B cell (primary cell): ENCODE measurements around the gene CCDC178. TPM values are rescaled to one million over a fixed set of nuclear protein-coding genes. Genes with fewer than 3 reads are reported as not detected.

Experiments used
- ATAC-seq: fragments of 200-7000 bp; cut with Tn5 transposase; one replicate; pipeline ENCODE4 v1.10.0; 2021; ENCODE audit warnings: low read depth, mild to moderate bottlenecking, moderate number of reproducible peaks, moderate library complexity
- CTCF ChIA-PET: fragments of 350-600 bp; sonication (Branson Sonifier 250); formaldehyde crosslinking; loops from one replicate; lab custom pipeline; 2021; ENCODE audit warnings: antibody characterized with exemption, inconsistent platforms; lab: Charles Lee
- POLR2A ChIA-PET: fragments of 350-600 bp; sonication (Branson Sonifier 250); formaldehyde crosslinking; loops from one replicate; lab custom pipeline; 2021; ENCODE audit warnings: antibody characterized with exemption; lab: Charles Lee
- DNase-seq: peaks from one replicate; pipeline ENCODE4 v3.0.0; 2013
- H2AFZ ChIP-seq: 2 replicates; pipeline ENCODE4 v1.6.1; 2012; ENCODE audit warnings: mild to moderate bottlenecking, low read depth, low read length; ENCODE audit not compliant: insufficient read depth, poor library complexity, severe bottlenecking
- H3K27ac ChIP-seq, 2 donors: 1 replicate in 1 of 2; 2 replicates in 1 of 2; pipeline ENCODE4 v1.5.1; 2012 to 2013; ENCODE audit warnings: low read length in 2 of 2, mild to moderate bottlenecking in 2 of 2, moderate library complexity in 1 of 2
- H3K27me3 ChIP-seq, 4 experiments: fragments of 200-600 bp in 1 of 4; sonication (generic) in 1 of 4; replicated peaks in 1 of 4; 1 replicate in 2 of 4; 2 replicates in 2 of 4; pipeline versions ENCODE4 v1.6.1 to v1.7.0; 2013 to 2016; ENCODE audit warnings: low read length in 3 of 4, mild to moderate bottlenecking in 2 of 4, mixed read lengths in 1 of 4, moderate library complexity in 1 of 4; ENCODE audit not compliant: insufficient read depth in 4 of 4, control insufficient read depth in 3 of 4; ENCODE audit errors: control extremely low read depth in 1 of 4
- H3K36me3 ChIP-seq, 2 experiments: replicated peaks in 1 of 2; 1 replicate in 1 of 2; 2 replicates in 1 of 2; pipeline versions ENCODE4 v1.6.1 to v1.7.1; 2013; ENCODE audit warnings: low read length in 1 of 2; ENCODE audit not compliant: insufficient read depth in 2 of 2, control insufficient read depth in 1 of 2; ENCODE audit errors: control extremely low read depth in 1 of 2, extremely low read depth in 1 of 2
- H3K4me1 ChIP-seq, 2 donors: fragments of 200-600 bp in 1 of 2; sonication (generic) in 1 of 2; 1 replicate in 1 of 2; 2 replicates in 1 of 2; pipeline versions ENCODE4 v1.5.1 to v1.6.1; 2013 to 2017; ENCODE audit warnings: low read length in 2 of 2; ENCODE audit not compliant: control insufficient read depth in 2 of 2, insufficient read depth in 2 of 2
- H3K4me2 ChIP-seq: replicated peaks from 2 replicates; pipeline ENCODE3; 2012; ENCODE audit warnings: mild to moderate bottlenecking, low read depth, low read length; ENCODE audit not compliant: poor library complexity, severe bottlenecking
- H3K4me3 ChIP-seq, 5 experiments: fragments of 200-600 bp in 1 of 5; sonication (generic) in 1 of 5; 1 replicate in 3 of 5; 2 replicates in 2 of 5; pipeline versions ENCODE4 v1.5.1 to v1.7.0; 2011 to 2016; ENCODE audit warnings: low read length in 4 of 5, mild to moderate bottlenecking in 4 of 5, low read depth in 2 of 5, control low read depth in 1 of 5, moderate library complexity in 1 of 5; ENCODE audit not compliant: insufficient read depth in 1 of 5; ENCODE audit errors: control extremely low read depth in 1 of 5, extremely low read depth in 1 of 5
- H3K79me2 ChIP-seq: fragments of 200-600 bp; sonication (generic); one replicate; pipeline ENCODE4 v1.6.0; 2016; ENCODE audit warnings: low read length; ENCODE audit not compliant: control insufficient read depth, insufficient read depth
- H3K9ac ChIP-seq: fragments of 200-600 bp; sonication (generic); 2 replicates; pipeline ENCODE4 v1.6.1; 2017; ENCODE audit warnings: mild to moderate bottlenecking, low read length, moderate library complexity
- H3K9me3 ChIP-seq, 3 donors: one replicate each; pipeline versions ENCODE4 v1.6.1 to v1.7.1; 2013; ENCODE audit warnings: low read length in 2 of 3; ENCODE audit not compliant: control insufficient read depth in 2 of 3, insufficient read depth in 1 of 3; ENCODE audit errors: control extremely low read depth in 1 of 3
- H4K20me1 ChIP-seq: 2 replicates; pipeline ENCODE4 v1.6.0; 2012; ENCODE audit warnings: mild to moderate bottlenecking, low read length; ENCODE audit not compliant: insufficient read depth, control insufficient read depth, poor library complexity, severe bottlenecking
- H3K27ac Mint-ChIP-seq: one replicate; pipeline ENCODE4 v1.8.0; 2021; ENCODE audit warnings: mixed read lengths
- H3K27me3 Mint-ChIP-seq: one replicate; pipeline ENCODE4 v1.8.0; 2021; ENCODE audit warnings: mixed read lengths
- H3K4me1 Mint-ChIP-seq: one replicate; pipeline ENCODE4 v1.8.0; 2021; ENCODE audit warnings: mixed read lengths
- H3K4me3 Mint-ChIP-seq: one replicate; pipeline ENCODE4 v1.8.0; 2021; ENCODE audit warnings: mixed read lengths
- H3K9me3 Mint-ChIP-seq: one replicate; pipeline ENCODE4 v1.8.0; 2022; ENCODE audit warnings: mixed read lengths; ENCODE audit not compliant: insufficient read depth
- CTCF ChIP-seq: fragments of 200-600 bp; IDR thresholded peaks from one replicate; pipeline ENCODE4 v1.8.0; 2022; ENCODE audit warnings: antibody characterized with exemption, mild to moderate bottlenecking
- EZH2 ChIP-seq: IDR thresholded peaks from 2 replicates; pipeline ENCODE4 v1.6.1; 2012; ENCODE audit warnings: borderline replicate concordance, low read depth, mild to moderate bottlenecking, moderate library complexity, low read length; ENCODE audit not compliant: insufficient read depth, poor library complexity, severe bottlenecking
- WGBS: methylation state at CpG from one replicate; pipeline ENCODE4 v1.1.5; 2013; ENCODE audit warnings: missing lambda C conversion rate; ENCODE audit not compliant: insufficient coverage; 5-methylcytosine and 5-hydroxymethylcytosine counted together
- intact Hi-C: fragments of 100-400 bp; cut with micrococcal nuclease; formaldehyde crosslinking; loops from one replicate; pipeline ENCODE4 v1.10.0; 2022
- polyA plus RNA-seq: library from polyadenylated mRNA; depleted of rRNA; stranded (reverse); fragments of >200 nt; gene quantifications from 2 replicates; pipeline ENCODE4 v1.2.3, GENCODE V29; 2012
- total RNA-seq, 2 donors: library from RNA; stranded (reverse); fragments of 120-200 nt in 1 of 2; gene quantifications; 1 replicate in 1 of 2; 2 replicates in 1 of 2; pipeline versions ENCODE4 v1.2.3 to v1.2.4, GENCODE V29; 2013 to 2022

Gene CCDC178
- total and polyA plus RNA-seq, 2 donors (not counting 1 experiment from before 2014, with no cell fraction given): not detected

GRCh38 chr18:32906506-32907310 is 533.8 kb downstream of the CCDC178 start:
- intact Hi-C loops: no loop called here
- ChIA-PET CTCF (no interaction called here), POLR2A (no interaction called here)
- Histone ChIP-seq H2AFZ (peak overlapping the region; percentile 10), H3K4me2 (peak overlapping the region; percentile 28), H3K4me3 (no peak overlapping the region), H3K36me3 (no peaks in the 10 kb centered on the region), H3K79me2 (no peaks in the 10 kb centered on the region), H3K9me3 (peaks cover 0 to 8% (median 1%) of the 10 kb centered on the region in 3 donors), H3K27me3 (no peaks in the 10 kb centered on the region), H3K9ac (no peak overlapping the region), H4K20me1 (no peaks in the 10 kb centered on the region), H3K4me1 (peaks cover 47 to 54% of the 10 kb centered on the region in 2 donors), H3K27ac (no peak overlapping the region)
- Mint-ChIP-seq H3K4me3 (no peak overlapping the region), H3K9me3 (peaks cover 2% of the 10 kb centered on the region), H3K27me3 (no peaks in the 10 kb centered on the region), H3K27ac (no peak overlapping the region), H3K4me1 (peaks cover 55% of the 10 kb centered on the region)
- TF ChIP-seq CTCF: no peak
- TF ChIP-seq EZH2: no peak
- ATAC-seq (peak; percentile 22), DNase-seq (no peak)
- 85% methylated on average over 5 of the region's 10 CpGs for WGBS

- DNase-seq (no peak), ATAC-seq (no peak)
- CTCF ChIA-PET: interaction anchor here (2.5 kb wide), 1 partner anchor 192 kb away, joined by 7 read pairs; no protein-coding TSS in a partner anchor
- TF ChIP-seq EZH2 (no peak), CTCF (no peak)
- WGBS: 97% methylated on average over 5 of the region's 5 CpGs
- no peaks in the 10 kb centered on the region for H3K27me3 ChIP-seq
- Mint-ChIP-seq H3K9me3 (peaks cover 2% of the 10 kb centered on the region), H3K4me3 (no peak overlapping the region), H3K27ac (no peak overlapping the region), H3K27me3 (no peaks in the 10 kb centered on the region), H3K4me1 (peaks cover 53% of the 10 kb centered on the region)
- H4K20me1 ChIP-seq: no peaks in the 10 kb centered on the region
- intact Hi-C loops: no loop called here
- peaks cover 0 to 8% (median 1%) of the 10 kb centered on the region in 3 donors for H3K9me3 ChIP-seq
- H3K4me3 ChIP-seq: no peak overlapping the region
- no peaks in the 10 kb centered on the region for H3K79me2 ChIP-seq
- H3K4me1 ChIP-seq: peaks cover 42 to 45% of the 10 kb centered on the region in 2 donors
- H2AFZ ChIP-seq: no peak overlapping the region
- no peak overlapping the region for H3K27ac ChIP-seq
- POLR2A ChIA-PET: no interaction called here
- H3K36me3 ChIP-seq: no peaks in the 10 kb centered on the region
- H3K9ac ChIP-seq: no peak overlapping the region
- no peak overlapping the region for H3K4me2 ChIP-seq
These were observed 534.9 kb downstream of the CCDC178 start for GRCh38 chr18:32905651-32906050.
